AG09319 (cell line): Measurements from ENCODE around the gene CCT5.

Experiments
- DNase-seq: peaks from one replicate; pipeline ENCODE4 v3.0.0-alpha.2; 2010; ENCODE audit warnings: low read depth; ENCODE audit errors: extremely low read depth
- TF ChIP-seq, protein P1 (sequence below): IDR thresholded peaks from 2 replicates; pipeline ENCODE4 v1.5.1; 2011; ENCODE audit warnings: low read depth, mild to moderate bottlenecking, inconsistent platforms, low read length, moderate library complexity

Gene CCT5

DNA sequence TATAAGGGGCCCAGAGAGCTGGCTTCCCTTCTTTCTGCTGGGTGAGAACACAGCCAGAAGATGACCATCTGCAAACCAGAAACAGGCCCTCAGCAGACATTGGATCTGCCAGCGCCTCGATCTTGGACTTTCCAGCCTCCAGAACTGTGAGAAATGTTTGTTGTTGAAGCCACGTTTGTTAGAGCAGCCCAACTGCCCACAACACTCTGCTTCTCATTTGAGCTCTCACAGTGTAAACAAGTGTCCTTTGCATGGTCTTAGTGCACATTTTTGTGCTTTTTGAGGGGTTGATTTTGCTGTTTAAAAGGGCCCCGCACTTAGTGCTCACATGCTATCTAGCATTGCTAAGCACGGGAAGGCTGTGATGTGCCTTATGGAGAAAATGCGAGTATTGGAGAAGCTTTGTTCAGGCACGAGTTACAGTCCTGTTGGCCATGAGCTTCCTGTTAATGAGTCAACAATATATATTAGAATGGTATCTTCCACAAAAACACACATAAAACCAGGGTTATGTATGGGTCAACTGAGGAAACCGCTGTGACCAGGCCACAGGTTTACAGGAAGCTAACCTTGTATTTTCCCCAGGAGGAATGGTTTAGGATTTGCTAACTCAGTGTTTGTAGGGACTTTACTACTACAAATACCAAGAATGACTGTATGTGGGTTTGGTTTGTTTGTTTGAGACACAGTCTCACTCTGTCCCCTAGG is 45.7 kb downstream of the CCT5 start:
- TF ChIP-seq, protein P1, sequence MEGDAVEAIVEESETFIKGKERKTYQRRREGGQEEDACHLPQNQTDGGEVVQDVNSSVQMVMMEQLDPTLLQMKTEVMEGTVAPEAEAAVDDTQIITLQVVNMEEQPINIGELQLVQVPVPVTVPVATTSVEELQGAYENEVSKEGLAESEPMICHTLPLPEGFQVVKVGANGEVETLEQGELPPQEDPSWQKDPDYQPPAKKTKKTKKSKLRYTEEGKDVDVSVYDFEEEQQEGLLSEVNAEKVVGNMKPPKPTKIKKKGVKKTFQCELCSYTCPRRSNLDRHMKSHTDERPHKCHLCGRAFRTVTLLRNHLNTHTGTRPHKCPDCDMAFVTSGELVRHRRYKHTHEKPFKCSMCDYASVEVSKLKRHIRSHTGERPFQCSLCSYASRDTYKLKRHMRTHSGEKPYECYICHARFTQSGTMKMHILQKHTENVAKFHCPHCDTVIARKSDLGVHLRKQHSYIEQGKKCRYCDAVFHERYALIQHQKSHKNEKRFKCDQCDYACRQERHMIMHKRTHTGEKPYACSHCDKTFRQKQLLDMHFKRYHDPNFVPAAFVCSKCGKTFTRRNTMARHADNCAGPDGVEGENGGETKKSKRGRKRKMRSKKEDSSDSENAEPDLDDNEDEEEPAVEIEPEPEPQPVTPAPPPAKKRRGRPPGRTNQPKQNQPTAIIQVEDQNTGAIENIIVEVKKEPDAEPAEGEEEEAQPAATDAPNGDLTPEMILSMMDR, result no peak
- no peak for DNase-seq

DNA sequence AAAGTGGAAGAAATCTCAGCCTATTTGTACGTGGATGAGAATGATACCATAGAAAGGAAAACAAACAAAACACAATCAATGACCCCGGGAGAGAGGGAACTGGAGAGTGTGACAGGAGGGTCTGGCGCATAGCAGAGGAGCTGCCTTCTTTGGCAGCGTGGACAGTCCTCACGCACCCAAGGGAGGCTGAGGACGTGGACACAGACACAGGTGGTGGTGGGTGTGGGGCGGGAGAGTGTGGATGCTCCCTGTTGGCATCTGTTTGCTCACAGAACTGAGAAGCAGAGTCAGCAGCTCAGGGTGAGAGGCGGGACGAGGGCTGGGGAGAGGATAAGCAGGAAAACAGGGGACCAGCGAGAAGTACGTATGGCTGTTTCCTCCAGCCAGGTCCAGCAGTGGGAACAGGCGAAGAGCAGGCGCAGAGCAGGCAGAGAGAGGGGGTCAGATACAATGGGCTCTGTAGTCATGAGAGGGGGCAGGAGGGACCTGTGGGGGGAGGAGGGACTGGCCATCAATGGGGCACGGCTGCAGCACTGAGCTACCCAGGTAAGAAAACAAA is 47.6 kb downstream of the CCT5 start:
- DNase-seq, result no peak
- TF ChIP-seq, protein P1, result no peak

DNA sequence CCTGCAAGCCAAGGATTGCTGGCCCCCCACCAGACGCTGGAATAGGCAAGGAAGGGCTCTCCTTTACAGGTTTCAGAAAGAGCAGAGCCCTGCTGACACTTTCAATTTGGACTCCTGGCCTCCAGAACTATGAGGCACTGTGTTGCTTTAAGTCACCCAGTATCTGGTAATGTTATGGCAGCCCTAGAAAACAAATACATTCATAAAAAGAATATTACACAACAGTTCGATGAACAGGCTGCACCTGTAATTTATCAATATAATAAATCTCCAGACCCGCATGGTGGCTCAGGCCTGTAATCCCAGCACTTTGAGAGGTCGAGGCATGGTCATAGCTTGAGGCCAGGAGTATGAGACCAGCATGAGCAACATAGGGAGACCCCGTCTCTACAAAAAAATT is 50.2 kb downstream of the CCT5 start:
- TF ChIP-seq, protein P1, result no peak
- no peak for DNase-seq

DNA sequence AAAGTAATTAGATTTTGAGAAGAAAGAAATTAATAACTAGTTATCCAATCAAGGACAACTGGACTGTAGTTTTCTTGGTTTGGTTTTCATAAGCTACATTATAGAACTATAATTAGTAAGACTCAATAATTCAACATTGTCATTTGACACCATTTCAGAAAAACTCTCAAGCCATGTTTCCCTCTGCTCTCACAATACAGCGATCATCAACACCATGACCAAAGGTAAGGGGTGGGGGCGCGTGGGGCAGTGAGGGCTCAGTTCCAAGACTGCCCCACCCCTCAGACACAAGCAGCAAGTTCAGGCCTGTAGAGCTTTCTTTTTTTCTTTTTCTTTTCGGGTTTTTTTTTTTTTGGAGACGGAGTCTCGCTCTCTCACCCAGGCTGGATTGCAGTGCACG is 51.2 kb downstream of the CCT5 start:
- DNase-seq, result no peak
- TF ChIP-seq, protein P1, result no peak

DNA sequence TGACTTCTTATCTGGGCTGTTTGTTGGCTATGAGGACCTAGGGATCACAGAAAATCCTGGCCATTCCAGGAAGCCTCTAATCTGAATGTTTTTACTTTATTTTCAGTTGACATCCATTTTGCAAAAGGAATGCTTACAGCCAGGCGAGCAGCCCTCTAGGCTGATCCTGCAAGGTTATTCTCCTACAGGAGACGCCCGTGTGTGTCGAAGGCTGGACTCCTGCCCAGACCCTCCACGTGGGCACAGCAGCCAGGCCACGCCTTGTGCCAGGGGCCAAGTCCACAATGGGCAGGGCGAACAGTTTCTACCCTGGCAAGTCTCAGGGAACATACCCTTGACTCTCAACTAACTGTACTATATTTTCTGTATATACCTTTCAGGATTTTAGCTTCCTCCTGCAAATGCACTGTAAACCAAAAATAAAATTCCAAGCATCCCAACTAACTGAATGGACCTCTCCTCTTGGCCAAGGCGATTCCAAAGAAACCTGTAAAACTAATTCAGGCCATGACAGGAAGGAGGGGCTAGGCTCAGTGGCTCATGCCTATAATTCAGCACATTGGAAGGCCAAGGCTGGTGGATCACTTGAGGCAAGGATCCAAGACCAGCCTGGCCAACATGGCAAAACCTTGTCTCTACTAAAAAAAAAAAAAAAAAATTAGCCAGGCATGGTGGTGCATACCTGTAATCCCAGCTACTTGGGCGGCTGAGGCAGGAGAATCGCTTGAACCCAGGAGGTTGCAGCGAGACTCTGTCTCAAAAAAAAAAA is 51.9 kb downstream of the CCT5 start:
- no peak for DNase-seq

DNA sequence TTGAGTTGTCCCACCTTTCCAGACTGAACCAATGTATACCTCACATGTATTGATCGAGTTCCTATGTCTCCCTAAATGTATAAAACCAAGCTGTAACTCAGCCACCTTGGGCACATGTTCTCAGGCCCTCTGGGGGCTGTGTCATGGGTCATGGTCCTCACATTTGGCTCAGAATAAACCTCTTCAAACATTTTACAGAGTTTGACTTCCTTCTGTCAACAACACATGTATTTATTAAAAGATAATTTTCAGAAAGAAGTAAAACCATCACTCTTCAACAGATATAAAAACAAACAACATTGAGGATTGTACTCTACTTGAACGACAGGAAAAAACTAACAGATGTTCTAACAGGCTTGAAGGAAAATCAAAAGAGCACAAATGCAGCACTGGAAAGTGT is 53.1 kb downstream of the CCT5 start:
- TF ChIP-seq, protein P1, result no peak
- DNase-seq, result no peak

More for the DNA sequence above, 51.9 kb downstream of the CCT5 start:
- TF ChIP-seq, protein P1, result no peak

DNA sequence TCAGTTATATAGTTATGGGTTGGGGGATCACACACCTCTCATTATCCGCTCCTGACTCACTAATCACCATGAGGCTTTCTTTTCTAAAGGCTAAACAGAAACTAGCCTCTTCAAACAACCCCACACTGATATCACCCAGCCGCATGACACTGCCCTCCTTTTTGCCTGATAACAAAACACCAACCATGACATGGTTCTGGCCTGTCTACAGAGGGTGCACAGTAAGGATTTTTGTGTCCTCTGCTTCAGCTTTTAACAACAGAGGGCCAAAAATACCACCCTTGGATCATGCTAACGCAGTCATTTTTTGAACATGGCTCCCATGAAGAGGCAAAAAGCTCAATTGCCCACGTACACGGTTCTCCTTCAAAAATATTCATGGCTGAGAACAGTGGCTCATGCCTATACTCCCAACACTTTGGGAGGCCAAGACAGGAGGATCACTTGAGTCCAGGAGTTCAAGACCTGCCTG is 53.7 kb downstream of the CCT5 start:
- no peak for DNase-seq
- TF ChIP-seq, protein P1, result no peak
